Measurements from ENCODE around the gene PSENEN.

Gene PSENEN, protein sequence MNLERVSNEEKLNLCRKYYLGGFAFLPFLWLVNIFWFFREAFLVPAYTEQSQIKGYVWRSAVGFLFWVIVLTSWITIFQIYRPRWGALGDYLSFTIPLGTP

GRCh38 chr19:35745328-35746086 is at the start of gene PSENEN, which contains the start of gene U2AF1L4:
Gene PSENEN, plus strand, starts transcription at chr19:35745651. Its CDS starts 280 bp downstream, at chr19:35745931.
Gene U2AF1L4, minus strand, starts transcription at chr19:35745418. Its CDS starts 27 bp downstream, at chr19:35745391.
- DNase-seq, result peak; percentile 99

- no peak for DNase-seq
Measured at GRCh38 chr19:35695895-35696422, 49.5 kb upstream of the PSENEN start.

GRCh38 chr19:35696835-35697234 is 48.6 kb upstream of the PSENEN start:
- no peak for DNase-seq

DNA sequence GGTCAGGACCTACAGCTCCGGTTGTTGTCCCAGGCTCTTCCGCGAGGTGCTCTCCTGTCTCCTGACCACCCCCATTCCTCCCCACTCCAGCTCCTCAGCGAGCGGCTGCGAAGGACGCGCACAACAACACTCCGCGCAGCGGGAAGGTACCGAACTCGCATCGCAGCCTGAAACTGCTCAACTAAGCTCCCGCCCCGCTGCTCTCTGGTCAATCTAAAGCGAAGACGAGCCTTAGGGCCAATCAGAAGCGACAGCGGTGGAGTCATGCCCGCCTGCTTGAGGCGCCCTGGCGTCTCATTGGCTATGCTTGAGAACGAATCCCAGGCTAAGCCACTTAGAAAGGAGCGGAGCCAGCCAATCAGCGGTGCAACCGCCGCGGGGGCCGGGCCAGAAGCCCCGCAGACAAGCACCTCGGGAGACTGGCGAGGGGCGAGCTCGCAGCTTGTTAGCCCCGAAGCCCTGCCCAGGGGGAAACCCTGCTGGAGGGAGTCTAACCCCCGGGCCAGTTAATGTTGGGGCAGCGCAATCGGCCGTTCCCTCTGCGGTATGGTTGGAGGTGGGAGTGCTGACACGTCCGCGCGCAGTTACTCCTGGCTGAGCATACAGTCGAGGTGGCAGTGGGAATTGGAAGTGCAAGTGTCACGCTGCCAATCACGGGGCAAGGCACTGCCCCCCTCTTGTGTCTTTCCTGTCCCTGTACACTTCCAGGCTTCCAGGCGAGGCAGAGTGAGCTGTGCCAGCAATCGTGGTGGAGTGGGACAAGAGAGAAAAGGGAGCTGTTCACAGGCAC is 43.0 kb upstream of the PSENEN start:
- peak; percentile 97 for DNase-seq

DNA sequence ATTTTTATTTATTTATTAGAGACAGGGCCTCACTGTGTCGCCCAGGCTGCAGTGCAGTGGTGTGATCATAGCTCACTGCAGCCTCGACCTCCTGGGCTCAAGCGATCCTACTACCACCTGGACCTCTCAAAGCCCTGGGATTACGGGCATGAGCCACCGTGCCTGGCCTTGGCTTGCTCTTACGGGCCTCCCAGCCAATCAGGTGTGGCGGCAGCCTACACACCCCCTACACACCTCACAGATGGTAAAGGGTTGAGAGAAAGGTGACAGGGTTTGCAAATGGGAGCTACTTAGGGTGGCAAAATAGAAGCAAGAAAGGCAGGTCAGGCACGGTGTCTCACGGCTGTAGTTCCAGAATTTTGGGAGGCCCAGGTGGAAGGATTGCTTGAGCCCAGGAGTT is 42.1 kb upstream of the PSENEN start:
- DNase-seq, result no peak

- no peak for DNase-seq
Measured at GRCh38 chr19:35704218-35704617, 41.2 kb upstream of the PSENEN start, which contains the start of gene ZBTB32. Gene ZBTB32, plus strand, starts transcription at chr19:35704558. Its CDS starts 10,069 bp downstream, at chr19:35714627.

DNA sequence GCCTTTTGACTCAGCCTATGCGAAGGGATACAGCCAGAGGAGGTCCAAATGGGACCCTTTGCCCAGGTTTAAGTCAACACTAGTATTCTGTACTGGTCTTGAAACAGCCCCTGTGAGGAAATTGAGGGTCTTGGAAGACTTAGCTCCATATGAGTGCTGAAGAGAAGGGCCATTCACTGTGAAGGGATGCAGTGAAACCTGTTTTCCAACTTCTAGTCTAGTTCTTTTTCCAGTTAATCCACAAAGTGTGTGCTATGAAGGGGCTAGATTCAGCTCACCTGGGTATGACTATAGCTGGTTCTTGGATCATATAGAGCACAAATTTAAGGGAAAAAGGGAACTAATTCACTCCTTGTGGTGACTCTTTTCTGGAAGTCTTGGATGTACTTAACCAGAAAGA is 37.1 kb upstream of the PSENEN start:
- DNase-seq, result no peak

GRCh38 chr19:35710784-35711723 is 34.4 kb upstream of the PSENEN start:
- DNase-seq, result peak; percentile 36

DNA sequence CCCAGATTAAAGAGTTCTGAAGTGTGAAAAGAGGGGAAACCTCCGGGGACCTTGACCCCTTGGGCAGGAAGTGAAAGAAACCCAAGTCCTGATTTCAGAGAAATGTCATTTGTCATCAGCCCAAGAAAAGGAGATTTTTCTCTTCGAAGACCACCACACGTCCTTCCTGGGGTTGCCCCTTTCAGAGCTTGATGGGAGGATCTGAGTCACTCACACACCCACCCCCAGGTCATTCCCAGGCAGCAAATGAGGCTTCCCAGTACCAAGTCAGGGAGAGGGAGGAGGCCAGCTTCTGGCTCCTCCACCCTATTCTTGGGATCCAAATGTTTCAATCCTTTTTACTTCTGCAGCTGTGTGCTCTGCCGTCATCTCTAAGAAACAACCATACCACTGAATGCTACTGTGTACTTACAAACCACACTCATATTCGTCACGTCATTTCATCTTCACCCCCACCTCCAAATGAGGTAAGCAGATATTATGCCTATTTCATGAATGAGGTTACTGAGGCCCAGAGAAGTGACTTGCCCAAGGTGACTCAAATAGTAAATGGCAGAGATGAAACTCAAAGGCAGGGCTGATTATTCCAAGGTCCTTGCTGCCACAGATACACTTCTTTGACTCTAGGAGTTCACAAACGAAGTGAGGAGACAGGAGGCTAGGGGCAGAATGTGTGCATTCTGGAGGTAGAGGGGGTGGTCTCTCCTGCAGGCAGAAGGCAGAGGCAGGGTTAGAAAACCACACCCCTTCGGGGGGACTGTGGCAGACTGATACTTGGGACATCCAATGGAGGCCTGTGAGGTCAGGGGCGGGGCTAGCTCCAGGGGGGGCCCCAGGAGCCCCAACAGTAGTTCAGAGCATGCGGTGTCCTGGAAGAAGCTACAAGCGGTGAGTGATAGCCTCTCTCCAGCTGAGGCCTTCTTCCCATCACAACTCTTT is 32.6 kb upstream of the PSENEN start:
- DNase-seq, result peak; percentile 55

GRCh38 chr19:35713506-35713850 is 32.0 kb upstream of the PSENEN start:
- no peak for DNase-seq

GRCh38 chr19:35713904-35714495 is 31.5 kb upstream of the PSENEN start:
- DNase-seq, result no peak

- no peak for DNase-seq
Measured at GRCh38 chr19:35714601-35715354, 30.7 kb upstream of the PSENEN start.

- DNase-seq, result no peak
Measured at GRCh38 chr19:35715355-35715809, 30.1 kb upstream of the PSENEN start.

DNA sequence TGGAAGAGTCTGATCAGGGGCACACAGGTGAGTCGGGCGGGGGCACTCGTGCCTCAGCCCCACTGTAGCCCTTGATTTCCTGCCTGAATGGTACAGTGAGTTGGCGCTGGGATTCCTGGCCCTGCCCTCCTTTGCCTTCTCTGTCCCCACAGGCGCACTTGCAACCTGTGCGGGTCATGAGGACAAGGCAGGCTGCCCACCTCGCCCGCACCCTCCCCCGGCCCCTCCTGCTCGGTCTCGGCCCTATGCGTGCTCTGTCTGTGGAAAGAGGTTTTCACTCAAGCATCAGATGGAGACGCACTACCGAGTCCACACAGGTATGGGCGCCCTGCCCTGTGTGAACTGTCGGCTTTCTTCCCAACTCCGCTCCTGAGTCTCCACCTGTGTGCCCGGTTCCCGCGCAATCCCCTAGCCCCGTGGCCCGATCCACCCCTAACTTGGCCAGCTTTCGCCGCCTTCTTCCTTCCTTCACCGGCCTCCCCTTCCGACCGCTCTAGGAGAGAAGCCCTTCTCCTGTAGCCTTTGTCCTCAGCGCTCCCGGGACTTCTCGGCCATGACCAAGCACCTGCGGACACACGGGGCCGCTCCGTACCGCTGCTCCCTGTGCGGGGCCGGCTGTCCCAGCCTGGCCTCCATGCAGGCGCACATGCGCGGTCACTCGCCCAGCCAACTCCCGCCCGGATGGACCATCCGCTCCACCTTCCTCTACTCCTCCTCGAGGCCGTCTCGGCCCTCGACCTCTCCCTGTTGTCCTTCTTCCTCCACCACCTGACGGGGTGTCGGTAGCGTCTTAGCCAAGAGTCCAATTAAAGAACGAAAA is 29.3 kb upstream of the PSENEN start:
- DNase-seq, result peak; percentile 19

- DNase-seq, result peak; percentile 98
Measured at GRCh38 chr19:35716801-35717664, 28.4 kb upstream of the PSENEN start.

GRCh38 chr19:35717665-35718344 is 27.6 kb upstream of the PSENEN start, which contains the start of gene KMT2B:
Gene KMT2B, plus strand, starts transcription at chr19:35718003. Its CDS starts 16 bp downstream, at chr19:35718019.
- DNase-seq, result no peak
